Osteoblast (primary cell): Measurements from ENCODE around the gene ADI1. TPM values are rescaled to one million over a fixed set of nuclear protein-coding genes. Genes with fewer than 3 reads are reported as not detected.
"Not testable (repeated sequence)": the region's sequence is repeated elsewhere in the genome, so short reads cannot be mapped to it uniquely, and the experiment has no call there.

Experiments
- DNase-seq: peaks from one replicate; pipeline ENCODE4 v3.0.0; 2011; ENCODE audit warnings: low spot score, mixed read lengths; ENCODE audit not compliant: insufficient read length; ENCODE audit errors: missing footprints
- H2AFZ ChIP-seq: 2 replicates; pipeline ENCODE4 v1.6.0; 2011; ENCODE audit warnings: mild to moderate bottlenecking, low read length
- H3K27ac ChIP-seq: 2 replicates; pipeline ENCODE4 v1.5.1; 2011; ENCODE audit warnings: mild to moderate bottlenecking, low read depth, low read length, moderate library complexity
- H3K27me3 ChIP-seq: 2 replicates; pipeline ENCODE4 v1.6.0; 2012; ENCODE audit warnings: mild to moderate bottlenecking, control low read depth, inconsistent platforms, low read length, moderate library complexity; ENCODE audit not compliant: insufficient read depth
- H3K36me3 ChIP-seq: 2 replicates; pipeline ENCODE4 v1.5.1; 2011; ENCODE audit warnings: mild to moderate bottlenecking, low read length, control low read depth, moderate library complexity; ENCODE audit not compliant: insufficient read depth
- H3K4me1 ChIP-seq: 2 replicates; pipeline ENCODE4 v1.5.1; 2011; ENCODE audit warnings: mild to moderate bottlenecking, low read length, control low read depth, moderate library complexity; ENCODE audit not compliant: insufficient read depth
- H3K4me2 ChIP-seq: 2 replicates; pipeline ENCODE4 v1.6.0; 2011; ENCODE audit warnings: mild to moderate bottlenecking, low read length; ENCODE audit not compliant: insufficient read depth
- H3K4me3 ChIP-seq: fragments of 200-600 bp; sonication (generic); 3 replicates; pipeline ENCODE4 v1.5.1; 2012; ENCODE audit warnings: mild to moderate bottlenecking, low read length, inconsistent platforms; ENCODE audit not compliant: insufficient read depth
- H3K79me2 ChIP-seq: 2 replicates; pipeline ENCODE4 v1.6.0; 2012; ENCODE audit warnings: mild to moderate bottlenecking, low read length, control low read depth, inconsistent platforms; ENCODE audit not compliant: insufficient read depth
- H3K9me3 ChIP-seq: 2 replicates; pipeline ENCODE4 v1.5.1; 2011; ENCODE audit warnings: low read depth, low read length, control low read depth
- H4K20me1 ChIP-seq: 2 replicates; pipeline ENCODE4 v1.6.0; 2012; ENCODE audit warnings: mild to moderate bottlenecking, low read length, control low read depth; ENCODE audit not compliant: insufficient read depth
- total RNA-seq: library from RNA; depleted of rRNA; stranded (reverse); fragments of >200 nt; gene quantifications from 2 replicates; pipeline ENCODE4 v1.2.3, GENCODE V29; 2012
- TF ChIP-seq, protein P1 (sequence below): IDR thresholded peaks from 2 replicates; pipeline ENCODE4 v1.5.1; 2011; ENCODE audit warnings: mild to moderate bottlenecking, low read depth, low read length, moderate library complexity; ENCODE audit errors: extremely low read depth

ADI1 gene
- total RNA-seq, 1 donor = 55.4 TPM

DNA sequence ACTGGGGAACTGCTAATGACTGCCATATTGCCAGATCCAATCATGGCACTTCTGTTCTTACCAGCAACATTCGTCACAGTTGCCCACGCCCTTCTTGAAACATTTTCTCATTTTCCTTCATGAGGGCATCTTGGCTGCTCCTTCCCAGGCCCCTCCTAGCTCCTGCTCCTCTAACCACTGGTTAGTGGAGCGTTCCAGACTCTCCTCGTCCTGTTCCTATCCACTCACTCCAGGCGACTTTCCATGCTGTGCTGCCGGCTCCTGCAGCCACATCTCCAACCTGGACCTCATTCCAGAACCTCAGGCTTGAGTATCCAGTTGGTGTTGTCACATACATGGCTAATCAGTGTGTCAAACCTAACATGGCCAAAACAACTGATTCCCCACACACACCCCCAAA lies 1.3 kb upstream of the ADI1 start:
- H3K4me2 ChIP-seq = peak overlapping the region; percentile 98
- peaks cover 23% of the 10 kb centered on the region for H3K79me2 ChIP-seq
- H2AFZ ChIP-seq = no peak overlapping the region
- no peaks in the 10 kb centered on the region for H4K20me1 ChIP-seq
- H3K36me3 ChIP-seq = peaks cover 4% of the 10 kb centered on the region
- no peak for DNase-seq
- no peak overlapping the region for H3K27ac ChIP-seq
- H3K9me3 ChIP-seq = no peaks in the 10 kb centered on the region
- H3K27me3 ChIP-seq = no peaks in the 10 kb centered on the region
- no peak overlapping the region for H3K4me3 ChIP-seq
- TF ChIP-seq, protein P1, sequence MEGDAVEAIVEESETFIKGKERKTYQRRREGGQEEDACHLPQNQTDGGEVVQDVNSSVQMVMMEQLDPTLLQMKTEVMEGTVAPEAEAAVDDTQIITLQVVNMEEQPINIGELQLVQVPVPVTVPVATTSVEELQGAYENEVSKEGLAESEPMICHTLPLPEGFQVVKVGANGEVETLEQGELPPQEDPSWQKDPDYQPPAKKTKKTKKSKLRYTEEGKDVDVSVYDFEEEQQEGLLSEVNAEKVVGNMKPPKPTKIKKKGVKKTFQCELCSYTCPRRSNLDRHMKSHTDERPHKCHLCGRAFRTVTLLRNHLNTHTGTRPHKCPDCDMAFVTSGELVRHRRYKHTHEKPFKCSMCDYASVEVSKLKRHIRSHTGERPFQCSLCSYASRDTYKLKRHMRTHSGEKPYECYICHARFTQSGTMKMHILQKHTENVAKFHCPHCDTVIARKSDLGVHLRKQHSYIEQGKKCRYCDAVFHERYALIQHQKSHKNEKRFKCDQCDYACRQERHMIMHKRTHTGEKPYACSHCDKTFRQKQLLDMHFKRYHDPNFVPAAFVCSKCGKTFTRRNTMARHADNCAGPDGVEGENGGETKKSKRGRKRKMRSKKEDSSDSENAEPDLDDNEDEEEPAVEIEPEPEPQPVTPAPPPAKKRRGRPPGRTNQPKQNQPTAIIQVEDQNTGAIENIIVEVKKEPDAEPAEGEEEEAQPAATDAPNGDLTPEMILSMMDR = no peak
- H3K4me1 ChIP-seq = peaks cover 32% of the 10 kb centered on the region

DNA sequence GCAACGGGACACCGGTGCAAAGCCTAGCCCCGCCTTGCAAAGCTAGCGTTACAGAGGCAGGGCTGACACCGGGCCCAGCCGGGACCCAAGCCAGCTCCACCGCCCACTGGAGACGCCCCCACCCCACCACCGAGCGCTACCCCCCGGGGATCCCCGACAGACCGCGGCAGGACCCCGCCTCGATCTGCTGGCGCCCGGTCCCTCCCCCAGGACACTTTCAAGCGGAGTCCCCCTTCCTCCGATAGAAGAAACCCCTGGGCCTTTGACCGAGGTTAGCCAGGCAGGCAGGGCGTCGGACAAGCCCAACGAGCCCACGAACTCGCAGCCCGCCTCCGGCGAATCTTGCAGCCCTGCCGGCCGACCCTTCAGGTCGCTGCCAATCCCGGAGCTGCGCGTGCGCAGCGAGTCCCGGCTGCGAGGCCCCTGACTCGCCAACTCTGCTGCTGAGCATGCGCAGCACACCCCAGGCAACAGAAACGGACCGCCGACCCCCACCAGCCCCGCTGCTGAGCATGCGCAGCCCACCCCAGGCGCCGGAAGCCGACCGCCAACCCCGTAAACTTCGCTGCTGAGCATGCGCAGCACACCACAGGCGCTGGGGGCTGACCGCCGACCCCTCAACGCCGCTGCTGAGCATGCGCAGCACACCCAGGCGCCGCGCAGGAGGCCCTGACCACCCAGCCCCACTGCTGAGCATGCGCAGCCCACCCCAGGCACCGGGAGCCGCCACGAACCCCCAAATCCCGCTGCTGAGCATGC lies 656 bp downstream of the ADI1 start:
- peak; percentile 100 for DNase-seq
- peak overlapping the region; percentile 94 for H3K4me3 ChIP-seq
- H3K36me3 ChIP-seq = peaks cover 4% of the 10 kb centered on the region
- no peaks in the 10 kb centered on the region for H4K20me1 ChIP-seq
- H3K4me2 ChIP-seq = peak overlapping the region; percentile 98
- H3K79me2 ChIP-seq = peaks cover 23% of the 10 kb centered on the region
- peak overlapping the region; percentile 81 for H3K27ac ChIP-seq
- H3K4me1 ChIP-seq = peaks cover 21% of the 10 kb centered on the region
- H3K9me3 ChIP-seq = no peaks in the 10 kb centered on the region
- TF ChIP-seq, protein P1 = no peak
- H2AFZ ChIP-seq = peak overlapping the region; percentile 87
- H3K27me3 ChIP-seq = no peaks in the 10 kb centered on the region

DNA sequence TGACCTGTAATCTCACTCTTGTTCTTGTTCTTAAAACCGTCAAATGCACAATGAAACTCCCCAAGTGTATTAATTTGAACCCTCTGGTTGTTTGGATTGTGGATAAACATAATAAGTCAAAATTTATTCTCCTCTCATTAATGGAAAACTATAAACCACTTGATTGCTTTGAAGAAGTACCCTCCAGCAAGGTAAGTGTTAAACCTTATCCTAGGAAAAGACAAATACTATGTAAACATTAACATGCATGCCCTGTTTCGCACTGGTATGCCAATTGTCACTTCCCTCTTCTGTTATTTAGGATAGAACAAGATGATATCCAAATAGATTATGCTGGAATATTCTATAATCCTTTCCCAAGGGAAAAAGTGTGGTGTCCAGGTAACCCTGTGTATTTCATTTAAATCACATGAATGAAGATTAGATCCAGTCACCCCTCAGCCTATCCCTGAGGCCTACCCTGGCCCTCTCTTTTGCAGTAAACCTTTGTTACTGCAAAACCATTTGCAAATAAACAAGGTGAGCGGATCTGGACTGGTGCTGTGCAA lies 1.3 kb downstream of the ADI1 start:
- no peak for DNase-seq
- peak overlapping the region; percentile 87 for H2AFZ ChIP-seq
- H3K27me3 ChIP-seq = no peaks in the 10 kb centered on the region
- H3K9me3 ChIP-seq = no peaks in the 10 kb centered on the region
- peaks cover 10% of the 10 kb centered on the region for H3K36me3 ChIP-seq
- H3K27ac ChIP-seq = peak overlapping the region; percentile 78
- peaks cover 23% of the 10 kb centered on the region for H3K79me2 ChIP-seq
- peak overlapping the region; percentile 94 for H3K4me3 ChIP-seq
- TF ChIP-seq, protein P1 = no peak
- peaks cover 15% of the 10 kb centered on the region for H3K4me1 ChIP-seq
- H4K20me1 ChIP-seq = no peaks in the 10 kb centered on the region
- H3K4me2 ChIP-seq = peak overlapping the region; percentile 95

DNA sequence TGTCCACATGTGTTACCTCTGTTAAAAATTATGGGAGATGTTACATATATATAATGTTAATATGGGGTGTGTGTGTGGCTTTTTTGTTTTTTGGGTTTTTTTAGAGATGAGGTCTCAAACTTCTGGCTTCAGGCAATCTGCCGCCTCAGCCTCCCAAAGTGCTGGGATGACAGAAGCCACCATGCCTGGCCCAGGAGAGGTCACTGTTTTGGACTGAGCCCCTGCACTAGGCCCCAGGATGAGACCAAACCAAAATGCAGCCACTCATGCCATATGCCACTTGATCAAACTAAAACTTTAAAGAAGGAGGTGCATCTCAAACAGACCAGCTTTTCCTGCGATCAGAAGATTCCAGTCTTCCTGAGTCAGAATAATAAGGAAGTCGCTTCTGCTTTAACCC lies 2.5 kb downstream of the ADI1 start:
- Histone ChIP-seq H3K36me3 (peaks cover 20% of the 10 kb centered on the region), H3K9me3 (no peaks in the 10 kb centered on the region), H3K27me3 (no peaks in the 10 kb centered on the region), H4K20me1 (no peaks in the 10 kb centered on the region), H3K27ac (no peak overlapping the region), H3K4me3 (no peak overlapping the region), H3K4me1 (peaks cover 15% of the 10 kb centered on the region), H2AFZ (no peak overlapping the region), H3K4me2 (no peak overlapping the region), H3K79me2 (peaks cover 23% of the 10 kb centered on the region)
- no peak for DNase-seq
- TF ChIP-seq, protein P1 = no peak

DNA sequence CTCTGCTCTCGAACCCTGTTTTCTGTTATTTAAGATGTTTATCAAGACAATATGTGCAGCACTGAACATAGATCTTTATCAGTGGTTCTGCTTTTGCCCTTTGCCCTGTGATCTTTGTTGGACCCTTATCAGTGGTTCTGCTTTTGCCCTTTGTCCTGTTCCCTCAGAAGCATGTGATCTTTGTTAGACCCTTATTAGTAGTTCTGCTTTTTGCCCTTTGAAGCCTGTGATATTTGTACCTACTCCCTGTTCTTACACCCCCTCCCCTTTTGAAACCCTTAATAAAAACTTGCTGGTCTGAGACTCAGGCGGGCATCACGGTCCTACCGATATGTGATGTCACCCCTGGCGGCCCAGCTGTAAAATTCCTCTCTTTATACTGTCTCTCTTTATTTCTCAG lies 3.9 kb downstream of the ADI1 start:
- not testable (repeated sequence) for H3K27me3 ChIP-seq, H3K4me2 ChIP-seq, H3K4me3 ChIP-seq, H3K27ac ChIP-seq, H3K9me3 ChIP-seq, DNase-seq, H2AFZ ChIP-seq, H4K20me1 ChIP-seq
- H3K79me2 ChIP-seq = peaks cover 23% of the 10 kb centered on the region
- H3K4me1 ChIP-seq = peaks cover 15% of the 10 kb centered on the region
- peaks cover 26% of the 10 kb centered on the region for H3K36me3 ChIP-seq
